ENCODE results near the gene SLC25A43.
A peak's percentile ranks its signal among the peaks of the same experiment; 100 is the strongest.

The SLC25A43 gene

GRCh38 chrX:119455264-119455663 lies 56.1 kb downstream of the SLC25A43 start:
- DNase-seq (ENCODE audit: extremely low read depth, low read depth): no peak
- no peak for TF ChIP-seq CTCF (IDR thresholded peaks at IDR 0.05; ENCODE audit: low read depth, low read length)

- TF ChIP-seq CTCF (IDR thresholded peaks at IDR 0.05; ENCODE audit: low read depth, low read length): no peak
- no peak for DNase-seq (ENCODE audit: extremely low read depth, low read depth)
Measured at GRCh38 chrX:119459181-119459580, 60.0 kb downstream of the SLC25A43 start.

- TF ChIP-seq CTCF (IDR thresholded peaks at IDR 0.05; ENCODE audit: low read depth, low read length): no peak
- no peak for DNase-seq (ENCODE audit: extremely low read depth, low read depth)
Measured at GRCh38 chrX:119465555-119465954, 66.4 kb downstream of the SLC25A43 start.

GRCh38 chrX:119466970-119467369 lies 67.8 kb downstream of the SLC25A43 start:
- DNase-seq (ENCODE audit: extremely low read depth, low read depth): no peak
- TF ChIP-seq CTCF (IDR thresholded peaks at IDR 0.05; ENCODE audit: low read depth, low read length): no peak

GRCh38 chrX:119467433-119467832 lies 68.3 kb downstream of the SLC25A43 start:
- no peak for DNase-seq (ENCODE audit: extremely low read depth, low read depth)
- no peak for TF ChIP-seq CTCF (IDR thresholded peaks at IDR 0.05; ENCODE audit: low read depth, low read length)

GRCh38 chrX:119467842-119468550 lies 68.9 kb downstream of the SLC25A43 start, which contains the start of gene SLC25A5:
Gene SLC25A5, plus strand, starts transcription at chrX:119468444. Its CDS starts 72 bp downstream, at chrX:119468516.
- DNase-seq (ENCODE audit: extremely low read depth, low read depth): peak; percentile 47
- no peak for TF ChIP-seq CTCF (IDR thresholded peaks at IDR 0.05; ENCODE audit: low read depth, low read length)

- DNase-seq (ENCODE audit: extremely low read depth, low read depth): peak; percentile 44
- peak; percentile 29 for TF ChIP-seq CTCF (IDR thresholded peaks at IDR 0.05; ENCODE audit: low read depth, low read length)
Measured at GRCh38 chrX:119468551-119469312, 69.6 kb downstream of the SLC25A43 start.

Data from AG09319 (cell line).